K562 (cell line): ENCODE measurements around the gene NLK. TPM values are rescaled to one million over a fixed set of nuclear protein-coding genes. Genes with fewer than 3 reads are reported as not detected.

Source experiments
- ATAC-seq: fragments of 200-7000 bp; cut with Tn5 transposase; 3 replicates; pipeline ENCODE4 v1.9.1; 2020; ENCODE audit warnings: moderate library complexity
- BruUV-seq: library from RNA; stranded (reverse); fragments of 400-500 nt; replicated peaks from 2 replicates; lab custom pipeline; 2021; lab: Mats Ljungman, UMichigan
- CTCF ChIA-PET: fragments of 300-600 bp; formaldehyde crosslinking; extraction: SDS; loops from one replicate; lab custom pipeline; 2021; ENCODE audit warnings: low intra/inter-chr PET ratio; lab: Yijun Ruan, JAX
- POLR2A ChIA-PET: fragments of 300-600, 350-650 bp; sonication (Branson Sonifier 250); formaldehyde crosslinking; extraction: SDS; loops from one replicate; lab custom pipeline; 2021; ENCODE audit warnings: antibody characterized with exemption, inconsistent platforms; lab: Yijun Ruan, JAX
- DNase-seq, 4 experiments: peaks; one replicate each; pipeline versions ENCODE4 v3.0.0 to v3.0.0-alpha.2; 2011 to 2018; ENCODE audit warnings: low spot score in 3 of 4, mixed read lengths in 3 of 4; ENCODE audit errors: extremely low read depth in 1 of 4
- FAIRE-seq: peaks from 2 replicates; lab custom pipeline; 2011; peaks lifted over from hg19 to GRCh38; lab: Jason Lieb, UNC
- H2AFZ ChIP-seq: 2 replicates; pipeline ENCODE4 v1.6.0; 2011; ENCODE audit warnings: low read depth, low read length, control low read depth, inconsistent platforms
- H3K27ac ChIP-seq: fragments of 200-600 bp; 3 replicates; pipeline ENCODE4 v1.8.0; 2011; ENCODE audit warnings: low read depth, mild to moderate bottlenecking, control low read depth, inconsistent platforms, low read length, moderate library complexity, mixed read lengths; ENCODE audit errors: extremely low read depth
- H3K27me3 ChIP-seq, 2 experiments: fragments of 300-600 bp in 1 of 2; 2 replicates in 1 of 2; 3 replicates in 1 of 2; pipeline versions ENCODE4 v1.6.0 to v1.8.0; 2011; ENCODE audit warnings: inconsistent platforms in 2 of 2, low read length in 2 of 2, mild to moderate bottlenecking in 1 of 2, mixed read lengths in 1 of 2, moderate library complexity in 1 of 2; ENCODE audit not compliant: control insufficient read depth in 2 of 2, insufficient read depth in 2 of 2
- H3K36me3 ChIP-seq: fragments of 300-600 bp; 3 replicates; pipeline ENCODE4 v1.8.0; 2011; ENCODE audit warnings: mild to moderate bottlenecking, low read length, inconsistent platforms; ENCODE audit not compliant: control insufficient read depth, insufficient read depth
- H3K4me1 ChIP-seq, 2 experiments: fragments of 200-600 bp in 1 of 2; replicated peaks in 1 of 2; 2 replicates in 1 of 2; 3 replicates in 1 of 2; pipeline versions ENCODE4 v1.5.1 to v1.8.0; 2011; ENCODE audit warnings: inconsistent platforms in 2 of 2, low read length in 2 of 2, mild to moderate bottlenecking in 1 of 2, mixed read lengths in 1 of 2, moderate library complexity in 1 of 2; ENCODE audit not compliant: control insufficient read depth in 2 of 2, insufficient read depth in 2 of 2
- H3K4me2 ChIP-seq: 2 replicates; pipeline ENCODE4 v1.6.1; 2011; ENCODE audit warnings: low read length, control low read depth, inconsistent platforms, mixed read lengths; ENCODE audit not compliant: insufficient read depth
- H3K4me3 ChIP-seq: fragments of 200-600 bp; sonication (generic), shearing (Covaris generic); 2 replicates; pipeline ENCODE4 v1.5.1; 2016; ENCODE audit warnings: control low read depth, inconsistent platforms
- H3K79me2 ChIP-seq: fragments of 200-600 bp; 3 replicates; pipeline ENCODE4 v1.8.0; 2011; ENCODE audit warnings: low read length, inconsistent platforms; ENCODE audit not compliant: control insufficient read depth, insufficient read depth
- H3K9ac ChIP-seq, 2 experiments: 2 replicates each; pipeline versions ENCODE4 v1.6.0 to v1.6.1; 2011; ENCODE audit warnings: low read depth in 2 of 2, low read length in 2 of 2, control low read depth in 1 of 2, inconsistent platforms in 1 of 2, mild to moderate bottlenecking in 1 of 2, mixed read lengths in 1 of 2; ENCODE audit not compliant: insufficient read depth in 1 of 2
- H3K9me1 ChIP-seq: one replicate; pipeline ENCODE4 v1.6.0; 2011; ENCODE audit warnings: inconsistent platforms, mild to moderate bottlenecking, low read length, moderate library complexity; ENCODE audit not compliant: control insufficient read depth, insufficient read depth
- H3K9me3 ChIP-seq: replicated peaks from 2 replicates; pipeline ENCODE4 v1.5.1; 2011; ENCODE audit warnings: low read depth, low read length, inconsistent platforms; ENCODE audit not compliant: control insufficient read depth, insufficient read depth
- H4K20me1 ChIP-seq: replicated peaks from 2 replicates; pipeline ENCODE4 v1.6.1; 2011; ENCODE audit warnings: low read length, inconsistent platforms, mixed read lengths; ENCODE audit not compliant: control insufficient read depth, insufficient read depth
- MBD1 ChIP-seq: fragments of 250-450 bp; sonication (Bioruptor Pico); IDR thresholded peaks from 2 replicates; pipeline ENCODE4 v1.8.0; 2022; ENCODE audit warnings: inconsistent platforms
- NRF1 ChIP-seq, 2 experiments: fragments of 450-650 bp; IDR thresholded peaks in 1 of 2; conservative IDR thresholded peaks in 1 of 2; 2 replicates each; pipeline ENCODE4 v1.6.1; 2014; ENCODE audit warnings: mild to moderate bottlenecking in 2 of 2
- RAD51 ChIP-seq: fragments of 450-650 bp; IDR thresholded peaks from 2 replicates; pipeline ENCODE4 v1.7.1; 2016; ENCODE audit warnings: low read depth, mild to moderate bottlenecking, borderline replicate concordance
- TCF15 ChIP-seq: fragments of 250-450 bp; sonication (Bioruptor Pico); IDR thresholded peaks from 2 replicates; pipeline ENCODE4 v1.8.0; 2022; ENCODE audit warnings: moderate library complexity, mild to moderate bottlenecking, inconsistent platforms
- TFE3 ChIP-seq: fragments of 450-650 bp; formaldehyde crosslinking; IDR thresholded peaks from 2 replicates; pipeline ENCODE4 v1.4.0; 2020; ENCODE audit warnings: mild to moderate bottlenecking, mixed read lengths
- TOE1 ChIP-seq, 2 experiments: fragments of 450-650 bp in 1 of 2; sonication (generic) in 1 of 2; formaldehyde crosslinking in 1 of 2; IDR thresholded peaks; 2 replicates each; pipeline versions ENCODE4 v1.7.1 to v1.8.0; 2016 to 2022; ENCODE audit warnings: borderline replicate concordance in 2 of 2, mild to moderate bottlenecking in 2 of 2, antibody characterized with exemption in 1 of 2, inconsistent platforms in 1 of 2, low read depth in 1 of 2, missing genetic modification reagents in 1 of 2, moderate library complexity in 1 of 2
- ZNF263 ChIP-seq: sonication (generic); formaldehyde crosslinking; IDR thresholded peaks from 2 replicates; pipeline ENCODE4 v1.8.0; 2022; ENCODE audit warnings: mild to moderate bottlenecking, missing genetic modification reagents, borderline replicate concordance
- WGBS: fragments of 100-300 bp; shearing (Covaris generic); methylation state at CpG from one replicate; pipeline ENCODE4 v1.1.6; 2016; ENCODE audit warnings: low coverage, mixed read lengths; ENCODE audit not compliant: insufficient coverage; ENCODE audit errors: missing lambda C conversion rate; 5-methylcytosine and 5-hydroxymethylcytosine counted together
- in situ Hi-C: fragments of 300-500 bp; cut with MboI; formaldehyde crosslinking; loops from 4 replicates; pipeline ENCODE4 v1.15.0; 2018; ENCODE audit warnings: inconsistent platforms, mixed read lengths
- intact Hi-C: fragments of 100-400 bp; cut with micrococcal nuclease; formaldehyde crosslinking; loops from 2 replicates; pipeline ENCODE4 v1.14.2; 2022
- polyA plus RNA-seq, 8 experiments: library from polyadenylated mRNA; depleted of rRNA in 4 of 8; stranded (reverse) in 5 of 8; unstranded in 3 of 8; fragments of >200 nt; fragmentation: Nextera tagmentation in 2 of 8; fragmentation: Illumina TruSeq in 1 of 8; extraction: Ambion mirVana in 2 of 8; extraction: Trizol in 1 of 8; gene quantifications; 2 replicates each; pipeline versions ENCODE4 v1.2.1 to v1.2.3, GENCODE V29; 2011 to 2014; ENCODE audit warnings: inconsistent platforms in 1 of 8, missing spikeins in 1 of 8
- total RNA-seq, 7 experiments: library from RNA; depleted of rRNA in 6 of 7; stranded (reverse); fragments of >200 nt in 6 of 7; fragmentation: Illumina TruSeq in 2 of 7; extraction: Trizol in 2 of 7; gene quantifications; 2 replicates each; pipeline versions ENCODE4 v1.2.1 to v1.2.3, GENCODE V29; 2011 to 2021; ENCODE audit warnings: low replicate concordance in 1 of 7
- TF ChIP-seq, protein P1 (sequence below): sonication (generic); formaldehyde crosslinking; IDR thresholded peaks from 2 replicates; pipeline ENCODE4 v1.9.0; 2022; ENCODE audit warnings: mild to moderate bottlenecking, missing genetic modification reagents

The NLK gene
- total and polyA plus RNA-seq, 9 of the 15 experiments (the other 6 are each of a cell fraction or from before 2014, with no cell fraction given): 10.9 to 59.6 (median 26.7) TPM

- TF ChIP-seq MBD1 (CRISPR knock-in tag): no peak
- no peak for TF ChIP-seq ZNF263 (CRISPR knock-in tag)
- TF ChIP-seq, protein P1, sequence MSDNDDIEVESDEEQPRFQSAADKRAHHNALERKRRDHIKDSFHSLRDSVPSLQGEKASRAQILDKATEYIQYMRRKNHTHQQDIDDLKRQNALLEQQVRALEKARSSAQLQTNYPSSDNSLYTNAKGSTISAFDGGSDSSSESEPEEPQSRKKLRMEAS (CRISPR knock-in tag): no peak
- no peak for TF ChIP-seq NRF1 (conservative IDR thresholded peaks at IDR 0.05 in 1 of 2, IDR thresholded peaks at IDR 0.05 in 1 of 2)
These were observed 1.3 kb downstream of the NLK start (continued) for GRCh38 chr17:28043741-28044140.

DNA sequence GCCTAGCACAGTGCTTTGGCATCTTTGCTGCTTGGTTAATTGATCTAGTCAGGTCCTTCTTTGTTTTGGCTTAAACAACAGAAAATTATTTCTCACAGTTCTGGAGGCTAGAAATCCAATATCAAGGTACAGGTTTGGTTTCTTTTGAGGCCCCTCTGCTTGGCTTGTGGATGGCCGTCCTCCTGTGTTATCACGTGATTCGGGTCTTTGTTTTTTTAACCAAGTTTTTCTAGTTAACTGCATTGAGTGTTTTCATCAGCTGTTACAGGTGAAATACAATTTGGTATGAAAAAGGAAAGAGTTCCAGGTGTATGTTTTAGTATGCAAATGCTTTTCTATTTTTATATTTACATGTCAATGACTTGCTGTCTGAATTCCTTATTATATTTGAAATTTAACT is 2.8 kb downstream of the NLK start:
- Histone ChIP-seq H3K4me2 (peak overlapping the region; percentile 33; the same call in 1 of the 2 replicates), H3K9ac (no peak overlapping the region), H4K20me1 (peaks cover 6% of the 10 kb centered on the region; the same call in 1 of the 2 replicates), H3K9me1 (no peaks in the 10 kb centered on the region), H3K4me3 (no peak overlapping the region), H3K79me2 (peaks cover 84% of the 10 kb centered on the region), H3K4me1 (peaks cover 7 to 14% of the 10 kb centered on the region in 2 experiments; a peak in 4 of 5 replicates), H3K36me3 (peaks cover 45% of the 10 kb centered on the region), H2AFZ (no peak overlapping the region), H3K27me3 (no peaks in the 10 kb centered on the region), H3K27ac (no peak overlapping the region), H3K9me3 (no peaks in the 10 kb centered on the region)
- 70% methylated on average over 3 of the region's 3 CpGs for WGBS
- in situ Hi-C loops: no loop called here
- no peak for ATAC-seq
- intact Hi-C loops: loop anchor here (5.0 to 10.0 kb wide), 2 partner anchors 129 to 153 kb away; partner anchors contain the start of gene LYRM9
- no TSS peak for BruUV-seq
- TF ChIP-seq TCF15 (CRISPR knock-in tag): no peak
- TF ChIP-seq TFE3 (CRISPR knock-in tag): peak; percentile 86
- peak; percentile 65; the same call in 1 of the 2 replicates for TF ChIP-seq RAD51
- peak; percentile 54; the same call in 1 of the 2 replicates for TF ChIP-seq TOE1 (IDR thresholded peaks at IDR 0.05; ENCODE audit: borderline replicate concordance)
- TF ChIP-seq TOE1 (CRISPR knock-in tag; IDR thresholded peaks at IDR 0.05; ENCODE audit: borderline replicate concordance, low read depth): no peak
- ChIA-PET POLR2A (no interaction called here), CTCF (no interaction called here)
- no peak for FAIRE-seq
- no peak for DNase-seq
